NCI-H146 treated with DMSO at 0.1 percent for 48 hours (cell line): ENCODE results near the gene MARK3.
A peak's percentile ranks its signal among the peaks of the same experiment; 100 is the strongest.

Source experiments
- DNase-seq: peaks from one replicate; lab custom pipeline; 2025; ENCODE audit not compliant: unreplicated experiment; lab: John Stamatoyannopoulos, UW

MARK3 gene

GRCh38 chr14:103545915-103546651 is 160.9 kb downstream of the MARK3 start:
- DNase-seq: no peak

- peak; percentile 78 for DNase-seq
These were observed 161.6 kb downstream of the MARK3 start for GRCh38 chr14:103546652-103547454.

- no peak for DNase-seq
These were observed 162.3 kb downstream of the MARK3 start for GRCh38 chr14:103547455-103547940.

GRCh38 chr14:103547941-103548462 is 162.8 kb downstream of the MARK3 start:
- DNase-seq: no peak

- DNase-seq: no peak
These were observed 163.5 kb downstream of the MARK3 start for GRCh38 chr14:103548463-103549351.

GRCh38 chr14:103549361-103550311 is 164.4 kb downstream of the MARK3 start:
- no peak for DNase-seq

- peak; percentile 20 for DNase-seq
These were observed 165.5 kb downstream of the MARK3 start for GRCh38 chr14:103550451-103551337.

GRCh38 chr14:103551338-103551762 is 166.1 kb downstream of the MARK3 start:
- DNase-seq: no peak

GRCh38 chr14:103552011-103552845 is 167.0 kb downstream of the MARK3 start:
- DNase-seq: no peak

GRCh38 chr14:103552846-103553210 is 167.6 kb downstream of the MARK3 start:
- DNase-seq: no peak
